GM18951 (cell line): ENCODE data around the gene SH2D4B.

ENCODE experiments used
- POLR2A ChIP-seq: IDR thresholded peaks from 4 replicates; pipeline ENCODE4 v1.6.1; 2011; ENCODE audit warnings: mild to moderate bottlenecking; ENCODE audit not compliant: insufficient read length, insufficient read depth; ENCODE audit errors: extremely low read depth
- in situ Hi-C: fragments of 300-500 bp; cut with MboI; formaldehyde crosslinking; loops from one replicate; pipeline ENCODE4 v1.12.0; 2022; ENCODE audit warnings: low sequenced_read_pairs, mixed read lengths, inconsistent platforms; ENCODE audit not compliant: unreplicated experiment

Gene SH2D4B

DNA sequence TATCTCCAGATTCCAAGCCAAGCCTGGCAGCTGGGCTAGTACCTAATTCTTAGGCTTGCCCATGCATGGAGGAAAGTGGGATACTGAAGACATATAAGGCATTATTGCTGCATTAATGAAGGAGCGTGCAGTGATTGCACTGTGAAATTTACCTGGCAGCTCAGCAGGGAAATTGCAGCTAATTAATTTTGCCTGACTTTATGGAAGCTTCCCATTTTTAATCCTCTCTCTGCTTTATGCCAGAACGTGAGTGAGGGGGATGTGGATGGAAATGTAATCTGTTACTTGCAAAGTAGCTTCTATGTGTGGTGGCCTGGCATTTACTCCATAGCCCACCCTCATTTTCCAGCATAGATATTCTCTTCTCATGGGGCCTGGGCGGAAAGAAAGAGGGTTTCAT lies 134.9 kb downstream of the SH2D4B start:
- no peak for TF ChIP-seq POLR2A
- in situ Hi-C loops = no loop called here

DNA sequence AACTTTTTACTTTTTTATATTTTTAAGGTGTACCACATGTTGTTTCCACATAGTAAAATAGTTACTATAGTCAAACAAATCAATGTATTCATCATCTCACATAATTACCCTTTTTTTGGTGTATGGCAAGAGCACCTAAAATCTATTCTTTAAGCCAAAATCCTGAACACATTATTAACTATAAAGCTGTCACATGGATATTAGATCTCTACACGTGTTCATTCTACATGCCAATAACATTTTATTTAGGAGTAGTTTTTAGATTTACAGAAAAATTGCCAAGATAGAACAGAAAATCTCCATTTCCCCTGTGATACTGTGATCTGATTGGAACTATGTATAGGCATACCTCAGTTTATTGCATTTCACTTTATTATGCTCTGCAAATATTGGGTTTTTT lies 137.1 kb downstream of the SH2D4B start:
- in situ Hi-C loops = no loop called here
- TF ChIP-seq POLR2A = no peak

DNA sequence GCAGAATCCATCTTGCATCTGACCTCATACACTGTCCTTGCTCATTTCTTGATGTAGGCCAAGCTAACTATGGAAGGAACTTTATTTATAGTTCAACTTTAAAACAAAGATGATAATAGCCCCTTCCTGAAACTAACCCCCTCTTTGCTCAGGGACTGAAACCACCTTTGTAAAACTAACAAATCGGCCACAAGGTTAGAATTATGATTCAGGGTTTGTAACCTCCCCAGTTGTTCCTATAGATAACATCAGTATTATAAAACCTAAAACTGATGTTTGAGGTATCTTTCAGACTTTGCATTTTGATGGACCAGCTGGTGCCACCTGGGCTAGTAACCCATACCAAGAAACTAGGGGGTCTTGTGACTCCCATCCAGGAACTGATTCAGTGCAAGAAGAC lies 143.4 kb downstream of the SH2D4B start:
- in situ Hi-C loops = no loop called here
- no peak for TF ChIP-seq POLR2A

DNA sequence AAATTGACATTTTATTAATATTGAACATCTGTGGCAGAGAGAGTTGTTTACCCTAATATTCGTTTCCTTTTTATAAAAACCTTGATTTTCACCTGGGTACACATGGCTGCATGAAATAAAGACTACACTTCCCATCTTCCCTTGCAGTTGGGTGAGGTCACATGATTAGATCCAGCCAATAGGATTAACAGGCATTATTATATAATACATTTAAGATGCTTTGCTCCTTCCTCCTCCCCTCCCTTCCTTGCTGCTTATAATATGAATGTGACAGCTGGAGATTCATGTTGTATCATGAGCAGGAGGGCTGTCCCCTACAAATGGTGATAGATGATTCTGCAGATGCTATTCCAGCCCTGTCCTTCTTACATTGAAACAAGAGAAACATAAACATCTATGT lies 146.6 kb downstream of the SH2D4B start:
- no peak for TF ChIP-seq POLR2A
- in situ Hi-C loops = no loop called here

DNA sequence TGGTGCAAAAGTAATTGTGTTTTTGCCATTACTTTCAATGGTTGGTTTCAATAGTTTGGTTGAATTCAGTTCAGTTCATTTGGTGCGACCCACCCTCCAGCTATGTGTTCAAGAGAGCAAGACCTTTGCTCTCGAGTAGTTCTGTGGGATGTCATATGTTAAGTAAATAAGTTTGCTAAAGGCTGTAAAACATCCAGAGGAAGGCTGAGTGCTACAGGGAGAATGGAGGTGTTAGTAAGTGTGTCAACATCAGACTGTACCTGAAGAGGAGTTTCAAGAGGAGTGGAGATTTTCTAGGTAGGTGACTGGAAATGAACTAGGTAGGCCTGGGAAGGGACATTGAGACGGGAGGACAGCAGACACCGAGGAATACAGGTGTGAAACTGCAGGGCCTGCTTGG lies 147.7 kb downstream of the SH2D4B start:
- no peak for TF ChIP-seq POLR2A
- in situ Hi-C loops = no loop called here

DNA sequence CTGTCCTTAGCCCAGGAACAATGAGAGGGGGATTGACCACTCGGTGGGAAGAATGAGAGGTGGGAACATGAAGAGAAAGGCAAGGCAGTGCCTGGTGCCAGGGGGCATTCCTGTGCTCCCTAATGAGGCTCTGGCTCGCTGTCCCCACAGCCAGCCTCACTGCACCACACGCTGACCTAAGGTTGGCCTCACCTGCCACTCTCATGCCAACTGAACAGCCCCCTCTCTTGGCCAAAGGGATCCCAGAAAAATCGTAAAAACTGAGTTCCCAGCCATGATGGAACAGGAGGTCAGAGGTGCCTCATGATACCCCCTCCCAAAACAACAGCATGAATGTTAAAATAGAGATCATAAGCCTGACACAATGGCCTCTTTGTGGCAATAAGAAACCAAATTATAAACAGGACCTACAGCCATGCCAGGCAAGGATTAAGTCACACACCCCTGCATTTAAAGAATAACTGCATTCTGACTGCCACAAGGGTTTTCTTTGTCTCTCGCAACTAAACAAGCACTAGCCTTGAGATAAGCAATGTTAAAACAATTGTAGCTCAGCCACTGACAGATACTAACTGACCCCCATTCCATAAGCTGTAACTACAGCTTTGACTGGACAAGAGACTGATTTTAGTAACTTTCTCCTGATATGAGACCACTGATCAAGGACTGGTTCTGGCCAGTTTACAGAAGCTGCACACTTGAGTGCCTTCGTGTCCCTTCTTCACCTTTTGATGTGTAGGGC lies 149.2 kb downstream of the SH2D4B start:
- in situ Hi-C loops = no loop called here
- no peak for TF ChIP-seq POLR2A

DNA sequence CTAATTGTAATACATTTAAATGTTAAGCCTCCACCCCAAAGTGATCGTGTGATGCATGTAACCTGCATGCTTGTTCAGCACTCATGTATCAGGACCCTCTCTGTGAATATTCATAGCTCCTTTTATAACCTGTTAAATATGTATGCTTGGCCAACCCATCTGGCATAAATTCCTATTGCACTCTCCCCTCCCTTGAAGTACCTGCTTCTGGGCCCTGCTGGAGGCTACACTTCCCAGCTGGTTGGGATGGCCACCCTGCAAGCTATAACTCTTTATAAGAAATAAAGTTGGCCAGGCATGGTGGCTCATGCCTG lies 149.7 kb downstream of the SH2D4B start:
- no peak for TF ChIP-seq POLR2A
- in situ Hi-C loops = no loop called here

GRCh38 chr10:80690434-80690833 lies 152.7 kb downstream of the SH2D4B start:
- TF ChIP-seq POLR2A = no peak
- in situ Hi-C loops = no loop called here

GRCh38 chr10:80691441-80691840 lies 153.7 kb downstream of the SH2D4B start:
- in situ Hi-C loops = no loop called here
- TF ChIP-seq POLR2A = no peak

- in situ Hi-C loops = no loop called here
- TF ChIP-seq POLR2A = no peak
Observed at GRCh38 chr10:80693565-80693964, 155.9 kb downstream of the SH2D4B start.

DNA sequence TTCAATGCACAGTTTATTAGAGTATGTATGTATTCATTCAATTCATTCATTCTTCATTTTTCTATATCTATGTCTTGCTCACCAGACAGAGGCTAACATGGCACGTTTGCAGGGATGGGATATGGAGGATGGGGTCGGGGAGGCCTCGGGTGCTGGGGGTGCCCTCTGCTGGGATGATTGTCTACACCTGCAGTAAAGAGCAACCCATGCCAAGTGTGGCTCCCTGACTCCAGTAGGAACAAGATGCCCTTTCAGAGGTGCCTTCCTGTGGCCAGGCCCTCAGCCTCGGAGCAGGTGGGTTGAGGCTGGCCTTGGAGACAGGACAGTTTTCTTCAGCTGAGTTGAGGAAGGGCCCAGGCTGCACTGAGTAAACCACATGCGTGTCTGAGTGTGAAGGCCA lies 157.2 kb downstream of the SH2D4B start:
- TF ChIP-seq POLR2A = no peak
- in situ Hi-C loops = no loop called here
